NCI-H2171 (cell line): ENCODE results near the gene MYO10.
"Not testable (repeated sequence)": the region's sequence is repeated elsewhere in the genome, so short reads cannot be mapped to it uniquely, and the experiment has no call there.

ENCODE experiments used
- DNase-seq: peaks from one replicate; lab custom pipeline; 2025; lab: John Stamatoyannopoulos, UW

The MYO10 gene

GRCh38 chr5:16862777-16863176 is 73.3 kb downstream of the MYO10 start:
- DNase-seq = no peak

GRCh38 chr5:16859346-16859745 is 76.7 kb downstream of the MYO10 start:
- no peak for DNase-seq

GRCh38 chr5:16858151-16858550 is 77.9 kb downstream of the MYO10 start:
- DNase-seq = no peak

- DNase-seq = no peak
Measured at GRCh38 chr5:16857635-16858034, 78.5 kb downstream of the MYO10 start.

- no peak for DNase-seq
Measured at GRCh38 chr5:16856531-16856930, 79.6 kb downstream of the MYO10 start.

- DNase-seq = no peak
Measured at GRCh38 chr5:16855898-16856297, 80.2 kb downstream of the MYO10 start.

- DNase-seq = peak; percentile 94
Measured at GRCh38 chr5:16855485-16855884, 80.6 kb downstream of the MYO10 start.

- DNase-seq = no peak
Measured at GRCh38 chr5:16854351-16854750, 81.7 kb downstream of the MYO10 start.

GRCh38 chr5:16853518-16853917 is 82.6 kb downstream of the MYO10 start:
- DNase-seq = no peak

- DNase-seq = no peak
Measured at GRCh38 chr5:16852251-16853005, 83.7 kb downstream of the MYO10 start.

GRCh38 chr5:16849775-16850174 is 86.3 kb downstream of the MYO10 start:
- no peak for DNase-seq

GRCh38 chr5:16849181-16849580 is 86.9 kb downstream of the MYO10 start:
- DNase-seq = no peak

GRCh38 chr5:16844952-16845351 is 91.1 kb downstream of the MYO10 start:
- no peak for DNase-seq

GRCh38 chr5:16842896-16843295 is 93.2 kb downstream of the MYO10 start:
- no peak for DNase-seq

GRCh38 chr5:16841416-16841815 is 94.7 kb downstream of the MYO10 start:
- DNase-seq = no peak

- DNase-seq = no peak
Measured at GRCh38 chr5:16837305-16837704, 98.8 kb downstream of the MYO10 start.

- no peak for DNase-seq
Measured at GRCh38 chr5:16834029-16834428, 102.1 kb downstream of the MYO10 start.

GRCh38 chr5:16831326-16831725 is 104.8 kb downstream of the MYO10 start:
- DNase-seq = not testable (repeated sequence)

- DNase-seq = no peak
Measured at GRCh38 chr5:16827755-16828154, 108.3 kb downstream of the MYO10 start.

- no peak for DNase-seq
Measured at GRCh38 chr5:16826379-16827125, 109.5 kb downstream of the MYO10 start.

- no peak for DNase-seq
Measured at GRCh38 chr5:16819522-16820167, 116.4 kb downstream of the MYO10 start.

- no peak for DNase-seq
Measured at GRCh38 chr5:16815432-16815831, 120.7 kb downstream of the MYO10 start.

GRCh38 chr5:16812911-16813310 is 123.2 kb downstream of the MYO10 start:
- no peak for DNase-seq
